ENCODE results near the gene SH3BP5. TPM values are rescaled to one million over a fixed set of nuclear protein-coding genes. Genes with fewer than 3 reads are reported as not detected.

Gene SH3BP5
- total RNA-seq, 1 donor from 2014 or later: 41.1 TPM

DNA sequence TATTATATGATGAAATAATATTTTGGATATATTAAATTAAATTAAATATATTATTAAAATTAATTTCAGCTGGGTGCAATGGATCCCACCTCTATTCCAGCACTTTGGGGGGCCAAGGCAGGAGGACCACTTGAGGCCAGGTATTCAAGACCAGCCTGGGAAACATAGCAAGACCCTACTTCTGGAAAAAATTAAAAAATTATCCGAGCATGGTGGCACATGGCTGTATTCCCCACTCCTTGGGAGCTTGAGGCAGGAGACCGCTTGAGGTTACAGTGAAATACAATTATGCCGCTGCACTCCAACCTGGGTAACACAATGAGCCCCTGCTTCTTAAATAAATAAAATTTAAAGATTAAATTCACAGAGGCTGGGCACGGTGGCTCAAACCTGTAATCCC, 61.4 kb downstream of the SH3BP5 start:
- no peaks in the 10 kb centered on the region for H3K4me1 Mint-ChIP-seq (ENCODE audit: unreplicated experiment)
- no peaks in the 10 kb centered on the region for H3K9me3 Mint-ChIP-seq (ENCODE audit: unreplicated experiment)
- no peak for DNase-seq (ENCODE audit: low spot score)
- no peak overlapping the region for H3K4me3 Mint-ChIP-seq (ENCODE audit: unreplicated experiment)
- TF ChIP-seq, protein P1, sequence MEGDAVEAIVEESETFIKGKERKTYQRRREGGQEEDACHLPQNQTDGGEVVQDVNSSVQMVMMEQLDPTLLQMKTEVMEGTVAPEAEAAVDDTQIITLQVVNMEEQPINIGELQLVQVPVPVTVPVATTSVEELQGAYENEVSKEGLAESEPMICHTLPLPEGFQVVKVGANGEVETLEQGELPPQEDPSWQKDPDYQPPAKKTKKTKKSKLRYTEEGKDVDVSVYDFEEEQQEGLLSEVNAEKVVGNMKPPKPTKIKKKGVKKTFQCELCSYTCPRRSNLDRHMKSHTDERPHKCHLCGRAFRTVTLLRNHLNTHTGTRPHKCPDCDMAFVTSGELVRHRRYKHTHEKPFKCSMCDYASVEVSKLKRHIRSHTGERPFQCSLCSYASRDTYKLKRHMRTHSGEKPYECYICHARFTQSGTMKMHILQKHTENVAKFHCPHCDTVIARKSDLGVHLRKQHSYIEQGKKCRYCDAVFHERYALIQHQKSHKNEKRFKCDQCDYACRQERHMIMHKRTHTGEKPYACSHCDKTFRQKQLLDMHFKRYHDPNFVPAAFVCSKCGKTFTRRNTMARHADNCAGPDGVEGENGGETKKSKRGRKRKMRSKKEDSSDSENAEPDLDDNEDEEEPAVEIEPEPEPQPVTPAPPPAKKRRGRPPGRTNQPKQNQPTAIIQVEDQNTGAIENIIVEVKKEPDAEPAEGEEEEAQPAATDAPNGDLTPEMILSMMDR (IDR thresholded peaks at IDR 0.05; ENCODE audit: unreplicated experiment): no peak
- H3K27ac Mint-ChIP-seq (ENCODE audit: unreplicated experiment): no peak overlapping the region
- peaks cover 18% of the 10 kb centered on the region for H3K36me3 Mint-ChIP-seq (ENCODE audit: low read depth, unreplicated experiment)
- H3K27me3 Mint-ChIP-seq (ENCODE audit: unreplicated experiment): peaks cover 6% of the 10 kb centered on the region

DNA sequence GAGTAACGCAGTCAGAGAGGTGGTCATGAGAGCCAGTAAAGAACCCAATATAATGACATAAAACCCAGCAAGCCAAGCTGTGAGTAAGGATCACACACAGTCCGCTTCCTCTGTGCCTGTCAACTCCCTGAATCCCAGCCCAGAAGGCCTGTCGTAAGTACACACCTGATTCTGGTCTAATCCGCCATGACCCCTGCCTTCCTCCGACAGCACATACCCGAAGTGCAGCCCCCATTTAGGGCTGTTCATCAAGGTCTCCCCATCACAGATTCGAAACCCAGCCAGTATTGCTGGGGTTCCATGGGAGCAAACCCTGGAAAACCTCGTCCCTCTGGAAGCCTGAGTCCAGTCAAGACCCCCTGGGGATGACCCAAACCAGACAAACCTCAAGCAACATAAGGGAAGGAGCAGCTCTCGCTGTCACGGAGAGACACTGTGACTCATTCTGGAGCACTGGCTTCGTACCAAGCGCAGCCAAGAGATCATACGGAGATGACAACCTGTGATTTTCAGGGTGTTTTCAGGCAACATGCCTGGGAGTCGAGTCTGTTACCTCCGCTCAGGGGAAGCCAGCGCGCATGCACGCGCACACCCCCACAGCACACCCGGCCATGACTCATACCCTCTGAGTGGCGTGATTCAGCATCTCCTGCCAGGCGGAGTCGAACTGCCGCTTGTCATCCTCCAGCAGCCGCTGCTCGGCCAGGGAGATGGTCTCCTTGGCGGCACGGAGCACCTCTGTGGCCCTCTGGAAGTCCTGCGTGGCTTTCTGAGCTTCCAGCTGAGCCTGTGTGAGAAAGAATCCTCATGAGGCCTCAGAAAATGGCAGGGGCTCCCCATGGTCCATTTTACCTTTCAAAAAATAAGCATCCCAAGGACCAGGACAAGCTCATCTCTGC, 63.0 kb downstream of the SH3BP5 start:
- Mint-ChIP-seq H3K36me3 (ENCODE audit: low read depth, unreplicated experiment) (peaks cover 17% of the 10 kb centered on the region), H3K27me3 (ENCODE audit: unreplicated experiment) (peaks cover 6% of the 10 kb centered on the region), H3K9me3 (ENCODE audit: unreplicated experiment) (no peaks in the 10 kb centered on the region), H3K4me1 (ENCODE audit: unreplicated experiment) (peaks cover 2% of the 10 kb centered on the region), H3K27ac (ENCODE audit: unreplicated experiment) (peak overlapping the region; percentile 15), H3K4me3 (ENCODE audit: unreplicated experiment) (no peak overlapping the region)
- DNase-seq (ENCODE audit: low spot score): no peak
- TF ChIP-seq, protein P1 (IDR thresholded peaks at IDR 0.05; ENCODE audit: unreplicated experiment): no peak

DNA sequence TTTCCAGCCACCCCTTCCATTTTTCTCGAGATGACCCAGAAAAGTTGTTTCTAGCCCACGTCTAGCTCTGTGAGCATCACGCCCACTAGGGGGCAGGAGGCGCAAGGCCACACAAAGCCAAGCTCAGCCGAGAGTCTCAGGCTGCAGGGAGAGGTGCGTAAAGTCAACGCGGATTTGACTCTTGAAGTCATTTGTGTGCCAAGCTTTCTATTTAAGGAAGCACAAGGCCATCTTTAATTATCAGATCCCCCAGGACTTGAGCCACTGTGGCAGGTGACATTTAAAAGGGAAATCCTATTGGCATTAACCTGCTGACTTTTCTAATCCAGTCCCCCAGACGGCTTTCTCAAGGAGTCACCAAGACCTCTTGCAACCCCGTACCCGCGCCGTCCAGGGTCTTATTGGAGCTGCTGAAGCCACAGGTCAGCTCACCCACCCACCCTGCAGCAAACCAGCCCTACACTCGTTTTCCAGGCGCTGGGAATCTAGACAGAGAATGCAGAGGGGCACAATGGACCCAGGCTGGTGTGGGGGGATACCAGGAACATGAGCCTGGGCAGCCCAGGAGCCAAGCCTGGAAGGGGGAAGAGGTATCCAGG, 64.3 kb downstream of the SH3BP5 start:
- DNase-seq (ENCODE audit: low spot score): peak; percentile 86
- Mint-ChIP-seq H3K27ac (ENCODE audit: unreplicated experiment) (no peak overlapping the region), H3K4me3 (ENCODE audit: unreplicated experiment) (no peak overlapping the region), H3K27me3 (ENCODE audit: unreplicated experiment) (peaks cover 5% of the 10 kb centered on the region), H3K9me3 (ENCODE audit: unreplicated experiment) (no peaks in the 10 kb centered on the region), H3K36me3 (ENCODE audit: low read depth, unreplicated experiment) (peaks cover 17% of the 10 kb centered on the region), H3K4me1 (ENCODE audit: unreplicated experiment) (peaks cover 2% of the 10 kb centered on the region)
- TF ChIP-seq, protein P1 (IDR thresholded peaks at IDR 0.05; ENCODE audit: unreplicated experiment): peak; percentile 84

DNA sequence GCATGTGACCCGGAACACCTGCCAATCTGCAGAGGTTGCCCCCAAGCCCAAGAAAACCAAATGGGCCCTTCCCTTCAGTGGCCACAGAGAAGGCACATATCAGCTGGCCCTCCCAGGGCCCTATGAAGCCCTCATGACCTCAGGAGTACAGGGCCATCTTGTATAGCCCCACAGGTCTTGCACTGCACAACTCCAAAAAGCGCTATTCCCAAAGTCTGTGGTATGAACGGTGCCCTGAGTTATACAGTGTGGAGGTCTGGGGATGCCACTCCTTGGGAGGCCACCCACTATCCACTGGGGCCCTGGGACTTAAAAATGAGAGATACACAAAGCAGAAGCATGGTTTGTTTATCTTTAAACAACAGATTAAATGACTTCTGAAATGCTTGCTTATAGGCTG, 64.9 kb downstream of the SH3BP5 start:
- DNase-seq (ENCODE audit: low spot score): no peak
- Mint-ChIP-seq H3K9me3 (ENCODE audit: unreplicated experiment) (no peaks in the 10 kb centered on the region), H3K36me3 (ENCODE audit: low read depth, unreplicated experiment) (peaks cover 17% of the 10 kb centered on the region), H3K27me3 (ENCODE audit: unreplicated experiment) (peaks cover 7% of the 10 kb centered on the region), H3K4me3 (ENCODE audit: unreplicated experiment) (no peak overlapping the region), H3K27ac (ENCODE audit: unreplicated experiment) (no peak overlapping the region), H3K4me1 (ENCODE audit: unreplicated experiment) (peaks cover 2% of the 10 kb centered on the region)
- TF ChIP-seq, protein P1 (IDR thresholded peaks at IDR 0.05; ENCODE audit: unreplicated experiment): no peak
